Activated naive CD4-positive, alpha-beta T cell (primary cell): ENCODE measurements around the gene PTPRK.

Experiments used
- DNase-seq, 4 experiments: peaks; one replicate each; lab custom pipeline; 2025; lab: John Stamatoyannopoulos, UW

PTPRK gene

GRCh38 chr6:127923135-127923534, 597.3 kb downstream of the PTPRK start:
- no peak for DNase-seq

- DNase-seq = no peak
Observed at GRCh38 chr6:127921982-127922381, 598.4 kb downstream of the PTPRK start.

GRCh38 chr6:127920804-127921203, 599.6 kb downstream of the PTPRK start:
- DNase-seq = no peak
